T-helper 2 cell treated with Interferon-gamma antibody and Interleukin-4, amounts not matched to agents 5 μg/mL and 100 μg/mL, for 36 hours (primary cell): ENCODE measurements around the gene C3orf18.
A peak's percentile ranks its signal among the peaks of the same experiment; 100 is the strongest.

Source experiments
- DNase-seq: peaks from one replicate; pipeline ENCODE4 v3.0.0; 2021; ENCODE audit warnings: low spot score
- H3K27ac Mint-ChIP-seq: one replicate; pipeline ENCODE4 v1.8.0; 2021; ENCODE audit warnings: mild to moderate bottlenecking, mixed read lengths
- H3K27me3 Mint-ChIP-seq: one replicate; pipeline ENCODE4 v1.8.0; 2021; ENCODE audit warnings: low read depth, mixed read lengths
- H3K36me3 Mint-ChIP-seq: one replicate; pipeline ENCODE4 v1.8.0; 2021; ENCODE audit warnings: low read depth, mixed read lengths
- H3K4me1 Mint-ChIP-seq: one replicate; pipeline ENCODE4 v1.8.0; 2021; ENCODE audit warnings: low read depth, mixed read lengths
- H3K4me3 Mint-ChIP-seq: one replicate; pipeline ENCODE4 v1.8.0; 2022; ENCODE audit warnings: mild to moderate bottlenecking, moderate library complexity, mixed read lengths
- H3K9me3 Mint-ChIP-seq: one replicate; pipeline ENCODE4 v1.8.0; 2021; ENCODE audit warnings: mixed read lengths

C3orf18 gene

DNA sequence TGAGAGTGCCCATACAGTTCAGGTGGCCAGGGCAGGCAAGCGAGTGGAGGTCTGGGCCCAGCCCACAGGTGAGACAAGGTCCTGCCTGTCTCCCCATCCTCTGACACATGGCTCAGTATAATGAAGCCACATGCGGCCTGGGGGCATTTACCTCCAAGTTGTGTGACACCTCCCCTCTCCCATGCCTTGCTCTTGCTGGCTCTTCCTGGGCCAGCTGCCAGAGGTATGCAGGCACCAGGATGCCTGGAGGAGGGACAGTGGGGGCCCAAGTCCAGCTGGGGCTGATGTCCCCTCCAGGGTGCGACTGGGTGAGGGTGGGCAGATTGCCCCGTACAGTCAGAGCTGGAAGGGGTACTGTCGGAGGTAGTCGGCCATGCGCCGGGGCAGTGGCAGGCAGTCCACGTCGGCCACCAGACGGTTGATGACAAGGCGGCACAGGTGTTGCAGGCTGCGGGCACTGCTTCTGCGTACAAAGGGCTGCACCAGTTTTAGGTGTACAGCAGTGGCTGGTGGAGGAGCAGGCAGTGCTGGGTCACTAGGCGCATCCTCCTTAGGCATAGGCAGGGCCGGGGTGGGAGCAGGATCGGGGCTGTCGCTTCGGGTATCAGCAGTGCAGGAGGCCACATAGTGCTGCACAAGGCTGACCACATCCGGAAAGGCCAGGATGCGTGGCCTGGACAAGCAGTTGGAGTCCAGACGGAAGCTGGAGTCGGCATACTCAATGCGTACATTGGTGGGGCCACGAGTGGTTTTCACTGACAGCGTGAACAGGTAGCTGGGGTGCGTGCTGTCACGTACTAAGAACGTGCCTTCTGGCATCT lies 39.9 kb upstream of the C3orf18 start:
- Mint-ChIP-seq H3K27ac (peak overlapping the region; percentile 96), H3K9me3 (no peaks in the 10 kb centered on the region), H3K36me3 (peaks cover 94% of the 10 kb centered on the region), H3K27me3 (peaks cover 2% of the 10 kb centered on the region), H3K4me1 (peaks cover 47% of the 10 kb centered on the region), H3K4me3 (peak overlapping the region; percentile 99)
- DNase-seq: no peak

DNA sequence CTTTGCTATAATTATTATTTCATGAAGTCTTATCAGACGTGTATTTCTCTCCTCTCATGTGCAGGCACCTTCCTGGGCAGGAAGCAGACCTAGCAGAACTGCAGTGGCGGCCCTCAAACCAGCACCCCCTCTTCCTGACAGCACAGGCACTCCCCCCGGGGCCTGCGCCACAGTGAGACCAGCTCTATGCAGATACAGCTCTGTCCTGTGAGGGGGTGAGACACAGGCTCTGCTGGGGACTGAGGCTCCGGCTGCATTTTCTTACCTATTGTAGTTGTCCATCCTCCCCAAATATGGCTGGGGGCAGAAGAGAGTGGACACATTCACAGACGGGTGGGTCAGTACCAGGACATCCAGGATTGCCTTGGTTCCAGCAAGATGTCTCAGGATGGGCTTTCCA lies 39.0 kb upstream of the C3orf18 start:
- peak overlapping the region; percentile 99 for H3K4me3 Mint-ChIP-seq

DNA sequence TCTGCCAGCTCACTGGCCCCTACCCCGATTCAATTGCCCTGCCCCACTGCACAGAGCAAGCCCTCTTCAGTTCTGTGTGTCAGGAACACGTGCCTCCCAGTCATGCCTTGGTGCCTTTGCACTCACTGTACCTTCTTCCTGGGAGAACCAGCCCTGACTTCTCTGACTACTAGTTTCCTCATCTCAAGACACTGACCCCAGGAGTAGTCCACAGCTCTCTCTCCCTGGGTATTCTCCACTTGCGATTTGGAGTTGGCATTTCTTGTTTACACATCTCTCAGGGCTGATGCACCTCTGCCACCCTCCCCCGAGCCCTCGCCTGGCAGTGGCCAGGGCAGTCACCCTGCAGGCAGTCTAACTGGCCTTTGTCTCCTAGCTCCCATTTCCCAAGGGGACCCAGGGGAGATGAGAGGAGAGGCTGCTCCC lies 38.4 kb upstream of the C3orf18 start:
- H3K27me3 Mint-ChIP-seq: no peaks in the 10 kb centered on the region
- H3K36me3 Mint-ChIP-seq: peaks cover 86% of the 10 kb centered on the region
- peaks cover 57% of the 10 kb centered on the region for H3K4me1 Mint-ChIP-seq
- H3K4me3 Mint-ChIP-seq: peak overlapping the region; percentile 99
- DNase-seq: no peak
- H3K27ac Mint-ChIP-seq: peak overlapping the region; percentile 96
- no peaks in the 10 kb centered on the region for H3K9me3 Mint-ChIP-seq

More for the DNA sequence above, 39.0 kb upstream of the C3orf18 start:
- Mint-ChIP-seq H3K27me3 (no peaks in the 10 kb centered on the region), H3K9me3 (no peaks in the 10 kb centered on the region), H3K4me1 (peaks cover 50% of the 10 kb centered on the region), H3K27ac (peak overlapping the region; percentile 96), H3K36me3 (peaks cover 91% of the 10 kb centered on the region)
- DNase-seq: no peak

DNA sequence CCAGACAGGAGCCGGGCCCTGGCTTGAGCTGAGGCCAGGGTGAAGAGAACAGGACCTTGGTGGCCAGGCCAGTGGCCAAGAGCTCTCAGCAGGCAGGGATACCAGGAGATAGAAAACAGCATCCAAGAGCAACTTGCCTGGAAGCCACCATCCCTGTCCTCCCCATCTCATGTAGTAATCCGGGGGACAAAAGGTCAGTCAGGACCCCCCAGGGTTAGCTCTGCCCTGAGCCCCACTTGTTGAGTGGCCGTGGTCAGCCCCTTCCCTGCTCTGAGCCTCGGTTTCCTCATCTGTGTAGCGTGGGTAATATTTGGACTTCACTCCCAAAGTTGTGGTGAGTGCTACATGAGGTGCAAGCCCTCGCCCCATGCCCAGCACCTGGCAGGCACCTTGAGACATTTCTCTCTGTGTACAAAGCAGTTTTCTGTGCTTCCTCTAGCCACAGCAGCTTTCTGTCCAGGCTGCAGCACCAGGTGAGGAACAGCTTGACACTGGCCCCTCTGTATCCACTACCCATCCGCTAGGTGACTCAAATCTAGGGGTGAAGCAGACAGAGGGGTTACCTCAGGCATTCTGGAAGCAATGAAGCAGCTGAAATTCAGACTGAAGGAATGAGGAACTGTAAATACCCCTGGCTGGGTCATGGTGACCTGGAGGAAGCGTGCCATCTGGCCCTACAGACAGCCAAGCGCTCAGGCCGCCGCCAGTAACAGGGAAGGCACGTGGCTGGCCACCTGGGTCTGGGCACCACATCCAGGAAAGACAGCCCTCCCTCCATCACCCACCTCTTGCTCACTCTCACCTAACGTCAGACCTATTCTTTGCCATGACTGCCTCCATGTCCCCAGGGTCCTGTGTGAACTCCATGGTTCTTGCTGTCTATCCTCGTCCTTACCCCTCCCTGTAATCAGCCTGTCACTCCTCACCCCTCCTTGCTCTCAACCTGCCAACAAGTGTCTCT lies 37.4 kb upstream of the C3orf18 start:
- Mint-ChIP-seq H3K36me3 (peaks cover 84% of the 10 kb centered on the region), H3K27ac (peak overlapping the region; percentile 96), H3K4me3 (peak overlapping the region; percentile 99), H3K9me3 (no peaks in the 10 kb centered on the region), H3K4me1 (peaks cover 67% of the 10 kb centered on the region), H3K27me3 (no peaks in the 10 kb centered on the region)
- DNase-seq: no peak

DNA sequence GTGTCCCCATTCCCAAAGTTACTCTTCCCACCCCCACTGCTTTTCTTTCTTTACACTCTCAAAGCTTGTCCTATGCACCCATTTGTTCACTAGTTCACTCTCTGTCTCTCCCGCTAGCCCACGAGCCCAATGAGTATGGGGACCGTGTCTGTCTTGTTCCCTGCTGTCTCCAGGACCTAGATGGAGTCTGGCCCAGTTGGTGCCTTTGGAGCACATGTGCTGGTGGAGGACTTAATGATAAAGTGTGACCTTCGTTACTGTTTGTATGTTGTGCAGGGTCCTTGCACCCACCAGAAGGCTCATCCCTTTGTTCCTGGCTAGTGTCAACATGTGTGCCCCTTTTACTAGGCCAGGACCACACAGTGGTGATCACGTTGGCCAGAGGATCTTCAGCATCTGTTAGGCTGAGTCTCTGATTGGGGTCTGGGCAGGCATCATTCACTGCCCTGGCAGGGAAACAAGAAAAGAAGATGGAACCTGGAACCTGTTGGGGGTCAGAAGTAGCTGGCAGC lies 36.6 kb upstream of the C3orf18 start:
- Mint-ChIP-seq H3K4me1 (peaks cover 72% of the 10 kb centered on the region), H3K9me3 (no peaks in the 10 kb centered on the region), H3K36me3 (peaks cover 83% of the 10 kb centered on the region), H3K4me3 (peak overlapping the region; percentile 99), H3K27me3 (no peaks in the 10 kb centered on the region), H3K27ac (peak overlapping the region; percentile 96)
- DNase-seq: no peak

DNA sequence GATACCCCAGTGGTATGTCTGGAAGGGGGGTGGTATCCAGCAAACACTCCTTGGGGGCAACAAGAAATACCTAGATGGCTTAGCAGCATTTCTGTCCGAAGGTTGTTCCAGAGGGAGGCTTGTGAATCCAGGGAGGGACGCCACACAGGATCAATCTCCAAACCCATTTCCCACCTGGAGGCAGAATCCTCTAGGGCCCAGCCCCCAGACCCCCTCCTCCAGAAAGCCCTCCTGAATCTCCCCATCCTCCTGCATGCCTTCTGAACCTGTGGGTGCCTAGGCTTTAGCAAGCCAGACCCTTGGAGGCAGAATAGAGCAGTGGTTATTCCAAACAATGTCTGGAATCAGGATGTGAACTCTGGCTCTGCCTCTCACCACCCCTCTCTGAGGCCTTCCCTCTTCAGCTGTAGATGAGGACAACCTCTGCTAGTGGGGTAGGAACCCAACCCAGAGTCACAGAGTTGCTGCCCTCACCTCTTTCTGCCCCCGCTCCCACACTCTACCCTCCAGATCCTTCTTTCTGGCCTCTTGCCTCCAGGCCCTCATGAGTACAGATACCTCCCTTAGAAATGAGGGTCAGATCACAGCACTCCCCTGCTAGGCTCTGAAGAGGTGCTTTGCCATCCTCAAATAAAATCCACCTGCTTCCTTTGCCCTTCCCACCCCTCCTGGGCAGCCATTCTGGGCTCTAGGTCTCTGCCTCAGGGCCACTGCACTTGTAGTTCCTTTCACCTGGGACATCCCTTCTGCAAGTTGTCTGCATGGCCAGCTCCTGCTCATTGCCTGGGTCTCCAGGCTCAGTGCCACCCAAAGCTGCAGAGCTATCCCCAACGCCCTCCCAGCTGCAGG lies 35.9 kb upstream of the C3orf18 start:
- peak overlapping the region; percentile 99 for H3K4me3 Mint-ChIP-seq
- H3K36me3 Mint-ChIP-seq: peaks cover 77% of the 10 kb centered on the region
- peak overlapping the region; percentile 96 for H3K27ac Mint-ChIP-seq
- DNase-seq: no peak
- no peaks in the 10 kb centered on the region for H3K9me3 Mint-ChIP-seq
- H3K4me1 Mint-ChIP-seq: peaks cover 76% of the 10 kb centered on the region
- no peaks in the 10 kb centered on the region for H3K27me3 Mint-ChIP-seq

DNA sequence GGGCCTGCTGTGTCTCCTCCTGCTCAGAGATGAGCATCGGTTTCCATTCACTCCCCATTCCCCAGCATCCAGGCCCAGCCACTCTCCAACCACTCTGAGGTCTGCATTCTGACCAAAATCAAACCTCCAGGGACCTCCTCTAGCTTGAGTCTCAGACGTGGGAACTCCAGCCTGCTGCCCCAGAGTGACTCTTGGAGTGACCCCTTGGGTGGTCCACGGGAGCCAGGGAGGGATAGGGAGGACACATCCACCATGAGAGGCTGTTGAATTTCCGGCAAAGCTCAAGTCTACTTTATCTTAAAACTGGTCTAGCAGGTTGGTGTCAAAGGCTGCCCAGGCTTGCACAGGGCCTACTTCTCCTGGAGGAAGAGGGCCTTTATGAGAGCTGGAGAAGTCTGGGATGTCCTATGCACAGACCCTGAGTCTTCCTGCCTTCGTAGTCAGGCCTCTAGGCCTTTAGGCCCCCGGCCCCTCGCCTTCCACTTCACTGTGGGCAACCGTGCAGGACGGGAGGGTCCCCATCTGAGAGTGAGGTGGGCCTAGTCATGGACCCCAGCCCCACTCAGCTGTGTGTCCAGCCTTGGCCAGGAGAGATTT lies 35.1 kb upstream of the C3orf18 start:
- Mint-ChIP-seq H3K9me3 (no peaks in the 10 kb centered on the region), H3K27me3 (no peaks in the 10 kb centered on the region), H3K36me3 (peaks cover 77% of the 10 kb centered on the region), H3K27ac (peak overlapping the region; percentile 96), H3K4me1 (peaks cover 84% of the 10 kb centered on the region), H3K4me3 (peak overlapping the region; percentile 99)
- DNase-seq: no peak

DNA sequence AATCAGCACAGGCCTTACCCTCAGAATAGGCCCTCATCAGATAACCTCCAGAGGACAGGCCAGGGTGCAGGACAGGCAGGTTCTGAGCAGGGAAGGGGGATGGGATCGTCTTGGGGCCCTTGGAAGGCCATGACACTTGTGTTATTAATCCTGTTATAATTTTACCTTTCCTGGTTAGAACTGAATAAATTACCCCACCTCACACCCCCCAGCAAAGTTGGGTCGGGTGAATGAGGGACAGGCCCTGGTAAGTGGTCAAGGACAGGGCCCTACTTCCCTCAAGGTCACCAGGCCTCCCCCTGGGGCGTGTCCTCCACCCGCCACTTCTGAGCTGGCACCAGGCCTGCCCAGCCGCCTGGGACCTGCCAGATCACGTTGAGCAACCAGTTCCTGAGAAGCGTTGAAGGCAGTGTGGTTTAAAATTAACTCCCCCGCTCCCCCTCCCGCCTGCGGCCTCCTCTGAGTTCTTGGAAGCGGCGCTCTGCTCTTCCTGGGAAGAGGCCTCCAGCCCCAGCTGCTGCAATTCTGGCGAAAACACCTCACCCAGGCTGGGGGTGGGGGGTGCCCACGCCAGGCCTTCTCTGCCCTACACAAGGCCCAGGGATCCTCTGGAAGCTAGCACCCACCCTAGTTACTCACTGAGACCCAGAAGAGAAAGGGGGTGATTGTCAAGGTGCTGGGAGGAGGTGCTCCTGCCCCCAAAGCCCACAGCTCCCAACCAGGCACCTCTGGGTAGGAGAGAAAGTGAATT lies 33.5 kb upstream of the C3orf18 start:
- DNase-seq: peak; percentile 96
- Mint-ChIP-seq H3K27me3 (no peaks in the 10 kb centered on the region), H3K4me3 (peak overlapping the region; percentile 99), H3K4me1 (peaks cover 80% of the 10 kb centered on the region), H3K9me3 (no peaks in the 10 kb centered on the region), H3K36me3 (peaks cover 63% of the 10 kb centered on the region), H3K27ac (peak overlapping the region; percentile 96)

DNA sequence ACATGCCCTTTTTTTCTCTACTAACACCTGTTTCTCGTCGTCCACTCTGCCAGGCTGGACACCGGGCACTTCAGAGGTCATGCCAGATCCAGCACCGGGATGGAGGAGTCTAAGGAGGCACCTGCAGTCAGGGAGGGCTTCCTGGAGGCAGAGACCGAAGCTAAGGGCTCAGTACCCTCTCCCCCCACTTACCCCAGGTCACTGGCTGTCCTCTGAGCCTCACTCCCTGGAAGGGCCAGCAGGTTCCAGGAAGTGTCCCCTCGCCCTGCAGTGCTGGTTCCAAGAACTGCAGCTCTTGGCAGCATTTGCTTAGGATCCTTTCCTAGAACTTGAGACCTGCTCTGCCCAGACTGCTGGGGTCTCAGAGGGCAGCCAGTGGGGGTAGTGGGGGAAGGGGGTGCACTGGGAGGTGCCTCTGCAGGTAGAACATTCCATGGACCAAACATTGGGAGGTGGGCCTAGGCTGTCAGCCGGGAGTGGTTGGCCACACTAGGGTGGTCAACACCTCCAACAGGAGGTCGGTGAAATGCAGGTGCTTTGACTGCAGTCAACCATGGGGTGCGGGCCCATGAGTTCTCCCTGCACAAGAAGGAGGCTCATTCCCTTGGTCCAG lies 32.7 kb upstream of the C3orf18 start:
- Mint-ChIP-seq H3K36me3 (peaks cover 61% of the 10 kb centered on the region), H3K4me3 (peak overlapping the region; percentile 99), H3K4me1 (peaks cover 80% of the 10 kb centered on the region), H3K27ac (peak overlapping the region; percentile 96), H3K27me3 (no peaks in the 10 kb centered on the region), H3K9me3 (no peaks in the 10 kb centered on the region)
- DNase-seq: no peak

DNA sequence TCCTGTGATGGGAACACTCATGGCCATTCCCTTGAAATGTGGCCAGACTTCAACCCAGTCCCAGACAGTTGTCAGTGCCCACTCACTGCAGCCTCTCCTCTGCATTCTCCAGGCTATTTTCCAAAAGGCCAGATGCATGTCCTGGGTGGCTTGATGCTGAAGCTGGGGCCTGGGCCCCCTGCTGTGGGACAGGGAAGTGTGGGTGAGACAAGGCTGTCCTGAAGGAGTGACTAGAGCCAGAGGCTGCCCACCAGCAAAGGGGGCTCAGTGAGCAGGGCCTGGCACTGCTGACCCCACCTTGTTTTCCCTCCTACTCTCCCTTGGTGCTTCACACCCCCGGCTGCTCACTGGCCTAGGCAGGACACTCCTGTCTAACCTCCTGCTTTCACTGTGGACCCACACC lies 32.2 kb upstream of the C3orf18 start:
- Mint-ChIP-seq H3K27me3 (no peaks in the 10 kb centered on the region), H3K9me3 (no peaks in the 10 kb centered on the region), H3K27ac (peak overlapping the region; percentile 96), H3K4me3 (peak overlapping the region; percentile 99), H3K4me1 (peaks cover 81% of the 10 kb centered on the region), H3K36me3 (peaks cover 59% of the 10 kb centered on the region)
- no peak for DNase-seq

DNA sequence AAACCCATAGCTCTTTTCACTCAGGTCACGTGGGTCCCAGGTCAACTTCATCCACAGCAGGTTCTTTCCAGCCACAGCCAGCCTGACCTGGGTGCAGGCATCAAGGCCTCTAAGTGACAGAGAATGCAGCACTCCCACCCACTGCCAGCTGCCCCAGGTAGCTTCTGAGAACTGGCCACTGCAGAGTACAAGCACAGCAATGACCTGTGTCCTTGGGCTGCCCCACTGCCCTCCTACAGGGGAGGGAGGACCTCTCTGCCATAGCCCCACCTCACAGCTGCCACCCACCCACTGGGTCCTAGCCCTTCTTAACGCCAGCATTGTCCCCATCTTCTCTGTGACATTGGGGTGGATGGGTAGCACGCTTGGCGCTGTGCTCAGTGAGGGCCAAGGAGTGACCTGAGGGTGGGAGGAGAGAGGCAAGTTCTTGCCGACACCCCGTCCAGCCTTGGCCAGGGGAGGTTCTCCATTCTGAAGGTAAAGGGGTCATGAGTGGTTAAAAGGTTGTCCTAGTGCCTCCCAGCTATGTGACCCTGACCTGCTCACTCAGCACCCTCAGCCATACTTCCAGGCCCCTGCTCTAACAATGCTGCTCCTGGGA lies 31.7 kb upstream of the C3orf18 start:
- peaks cover 83% of the 10 kb centered on the region for H3K4me1 Mint-ChIP-seq
- peak overlapping the region; percentile 96 for H3K27ac Mint-ChIP-seq
- no peak for DNase-seq
- H3K9me3 Mint-ChIP-seq: no peaks in the 10 kb centered on the region
- H3K36me3 Mint-ChIP-seq: peaks cover 59% of the 10 kb centered on the region
- H3K4me3 Mint-ChIP-seq: peak overlapping the region; percentile 99
- H3K27me3 Mint-ChIP-seq: no peaks in the 10 kb centered on the region
